Effector CD8-positive, alpha-beta T cell (primary cell): Measurements from ENCODE around the gene SPATA24.
"Not testable (repeated sequence)": the region's sequence is repeated elsewhere in the genome, so short reads cannot be mapped to it uniquely, and the experiment has no call there.

Experiments used
- DNase-seq: peaks from one replicate; lab custom pipeline; 2025; lab: John Stamatoyannopoulos, UW

The SPATA24 gene

DNA sequence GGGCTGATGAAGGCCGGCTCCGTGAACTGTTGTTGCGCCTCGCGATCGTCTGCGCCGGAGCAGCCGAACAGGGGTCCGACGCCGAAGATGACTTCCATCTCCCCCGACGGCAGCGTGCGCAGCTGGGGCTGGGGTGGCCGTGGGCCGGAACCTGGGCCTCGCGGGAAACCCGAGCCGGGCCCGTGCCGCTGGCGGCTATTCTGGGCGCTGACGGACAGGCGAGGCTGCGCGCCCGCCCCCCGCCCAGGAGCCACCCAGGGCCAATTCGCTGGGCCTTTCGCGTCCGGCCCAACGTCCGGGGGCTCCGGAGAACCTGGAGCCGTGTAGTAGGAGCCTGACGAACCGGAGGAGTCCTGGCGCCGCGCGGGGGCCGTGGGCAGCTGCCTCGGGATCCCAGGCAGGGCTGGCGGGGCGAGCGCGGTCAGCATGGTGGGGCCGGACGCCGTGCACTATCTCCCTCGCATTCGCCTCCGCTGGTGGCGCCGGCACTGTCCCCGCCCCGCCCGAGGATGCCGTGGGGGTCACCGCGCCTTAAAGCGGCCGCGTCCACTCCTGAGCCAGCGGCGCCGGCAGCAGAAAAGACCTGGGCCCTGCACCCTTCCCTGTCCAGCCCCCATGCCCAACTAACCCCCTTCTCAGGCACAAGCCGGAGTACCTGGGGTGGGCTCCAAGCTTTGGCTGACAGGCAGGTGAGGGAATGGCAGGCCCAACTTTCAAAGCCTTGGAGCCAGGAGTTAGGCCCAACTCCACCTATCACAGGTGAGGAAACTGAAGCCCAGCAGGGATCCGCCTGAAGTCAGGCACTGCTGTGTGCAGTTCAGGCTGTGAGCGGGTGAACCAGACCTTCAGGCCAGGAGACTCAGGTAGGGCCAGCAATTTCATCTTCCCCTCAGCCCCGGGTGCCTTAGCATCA lies 9.0 kb downstream of the SPATA24 start, which contains the start of gene PROB1:
Gene PROB1 (minus strand): TSS at position 451 of the 913 bp plus-strand sequence. CDS start 23 bp downstream, at position 428.
- no peak for DNase-seq

GRCh38 chr5:139394123-139394653 lies 9.7 kb downstream of the SPATA24 start:
- no peak for DNase-seq

GRCh38 chr5:139393497-139394122 lies 10.3 kb downstream of the SPATA24 start:
- no peak for DNase-seq

GRCh38 chr5:139392678-139393496 lies 11.0 kb downstream of the SPATA24 start:
- DNase-seq = peak; percentile 56

GRCh38 chr5:139392324-139392677 lies 11.6 kb downstream of the SPATA24 start:
- no peak for DNase-seq

DNA sequence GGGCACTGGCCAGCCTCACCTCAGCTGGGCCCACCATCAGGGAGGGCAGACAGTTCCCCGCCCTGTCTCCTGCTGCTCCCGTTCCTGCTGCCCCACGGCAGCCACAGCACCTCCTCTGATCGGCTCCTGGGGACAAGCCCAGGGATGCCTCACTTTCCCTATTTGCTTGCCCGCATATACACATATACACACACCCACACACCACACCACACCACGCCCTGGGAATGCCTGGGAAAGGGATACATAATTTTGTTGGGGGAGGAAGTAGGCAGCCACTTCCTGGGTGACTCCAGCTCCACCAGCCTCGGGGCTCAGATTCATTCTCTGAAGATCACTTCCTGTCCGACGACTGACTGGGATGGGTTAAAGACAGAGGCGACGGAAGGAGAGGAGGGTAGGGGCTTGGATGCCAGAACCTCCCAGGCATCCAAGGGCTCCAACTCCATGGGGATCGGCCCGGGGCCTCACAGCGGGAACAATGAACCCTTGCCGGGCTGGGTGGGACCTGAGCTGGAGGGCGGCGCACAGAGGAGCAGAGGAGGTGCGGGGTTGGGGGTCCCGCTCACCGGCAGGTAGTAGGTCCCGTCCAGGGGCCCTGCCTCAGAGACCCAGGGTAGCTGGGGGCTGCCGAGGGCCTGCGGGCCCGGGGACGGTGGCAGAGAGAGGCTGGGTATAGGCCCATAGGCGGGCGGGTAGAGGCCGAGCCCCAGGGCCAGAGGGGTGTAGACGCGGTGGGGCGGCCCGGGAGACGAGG lies 12.1 kb downstream of the SPATA24 start:
- no peak for DNase-seq

DNA sequence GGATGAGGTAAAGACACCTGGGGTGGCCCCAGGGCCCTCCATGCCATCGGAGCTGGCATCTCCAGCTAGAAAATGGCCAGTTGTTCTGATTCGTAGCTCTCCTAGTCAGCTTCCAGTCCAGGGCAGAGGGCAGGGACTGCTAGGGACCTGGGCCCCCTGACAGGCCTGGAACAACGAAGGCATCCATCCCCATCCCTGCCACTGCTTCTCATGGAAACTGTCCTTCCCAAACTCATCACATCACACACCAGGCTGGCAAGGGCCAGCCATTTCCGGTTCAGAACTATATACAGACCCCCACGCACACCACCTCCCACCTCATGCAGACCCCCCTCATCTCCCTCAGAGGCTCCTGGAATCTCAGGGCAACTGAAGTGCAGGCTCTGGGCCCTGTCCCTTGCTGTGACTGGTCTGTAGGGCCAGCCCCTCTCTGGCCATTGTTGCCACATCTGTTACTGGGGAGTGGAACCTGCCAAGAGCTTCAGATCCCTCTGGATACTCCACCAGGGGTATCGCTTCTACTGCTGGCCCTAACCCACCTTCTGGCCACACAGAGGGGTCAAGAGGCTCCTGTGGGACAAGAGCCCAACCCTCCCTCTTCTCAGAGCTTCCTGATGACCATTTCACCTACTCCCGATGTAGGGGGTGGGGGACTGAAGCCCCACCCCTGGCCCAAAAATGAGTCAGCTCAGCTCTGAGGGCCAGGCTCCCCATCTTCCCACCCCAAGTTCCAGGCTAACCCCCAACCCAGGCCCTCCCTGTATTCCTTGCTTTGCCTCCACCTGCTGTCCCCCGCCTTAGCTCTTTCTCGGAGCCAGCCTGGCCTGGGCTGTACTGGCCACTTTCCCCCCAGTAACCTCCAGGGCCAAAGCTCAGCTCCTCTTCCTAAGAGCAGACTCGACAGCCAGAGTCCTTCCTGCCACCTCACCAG lies 13.0 kb downstream of the SPATA24 start:
- DNase-seq = no peak

- DNase-seq = no peak
Observed at GRCh38 chr5:139389701-139390638, 13.9 kb downstream of the SPATA24 start, which contains the start of gene MZB1. MZB1 (minus strand) TSS chr5:139389913; CDS start chr5:139389856, 57 bp downstream.

DNA sequence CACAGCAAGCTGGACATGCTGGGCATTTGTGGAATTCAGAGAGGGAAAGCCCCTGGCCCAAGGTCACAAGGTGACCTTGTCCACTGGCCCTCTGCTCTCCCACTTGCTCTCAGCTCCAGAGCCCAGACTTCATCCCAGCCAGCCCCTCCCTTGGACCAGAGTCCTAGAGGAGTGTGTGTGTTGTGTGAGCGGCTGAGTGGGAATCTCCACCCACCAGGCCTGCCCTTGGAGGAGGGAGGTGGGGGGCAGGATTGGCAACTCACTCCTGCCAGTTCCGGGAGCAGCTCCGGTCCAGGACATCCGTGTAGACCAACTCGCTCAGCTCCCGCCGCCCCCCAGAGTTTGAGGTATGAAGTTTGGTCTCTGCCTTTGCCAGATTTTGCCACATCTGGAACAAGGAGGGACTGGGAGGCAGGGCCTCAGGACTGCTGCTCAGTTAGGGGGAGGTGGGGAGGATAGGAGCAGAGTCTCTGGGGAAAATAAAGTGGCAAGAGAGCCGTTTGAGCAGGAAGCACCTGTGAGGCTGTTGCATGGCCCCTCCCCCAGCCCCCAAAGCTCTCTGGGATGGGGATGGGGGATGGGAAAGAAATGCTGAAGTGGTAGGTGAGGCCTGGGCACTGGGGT lies 15.6 kb downstream of the SPATA24 start:
- no peak for DNase-seq

DNA sequence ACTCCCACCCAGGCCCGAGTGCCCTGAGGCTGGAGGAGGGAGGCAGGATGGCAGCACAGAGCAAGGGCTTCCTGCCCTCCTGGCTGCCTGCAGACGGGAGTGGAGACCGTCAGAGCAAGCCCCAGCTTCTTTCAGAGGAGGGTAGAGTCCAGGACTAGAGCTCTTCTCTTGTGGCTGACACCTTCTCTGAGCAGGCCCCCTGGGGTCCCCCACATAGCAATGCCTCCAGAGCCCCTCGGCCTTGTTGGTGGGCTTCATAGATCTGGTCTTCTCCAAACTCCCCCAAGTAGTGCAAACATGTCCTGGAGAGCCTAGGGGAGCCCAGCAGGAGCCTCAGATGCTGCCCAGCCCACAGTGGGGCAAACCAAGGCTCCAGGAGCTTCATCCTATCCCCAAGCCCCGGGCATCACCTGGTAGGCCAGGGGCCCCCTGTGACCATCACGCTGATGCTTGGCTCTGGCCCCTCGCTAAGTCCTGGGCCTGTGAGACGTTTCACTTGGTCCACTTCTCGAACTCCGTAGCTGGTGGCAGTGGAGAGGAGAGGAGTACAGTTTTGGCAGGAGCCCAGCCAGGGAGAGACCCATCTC lies 16.2 kb downstream of the SPATA24 start:
- no peak for DNase-seq

GRCh38 chr5:139386956-139387355 lies 16.9 kb downstream of the SPATA24 start:
- DNase-seq = not testable (repeated sequence)

- DNase-seq = no peak
Observed at GRCh38 chr5:139386050-139386438, 17.8 kb downstream of the SPATA24 start.

GRCh38 chr5:139385061-139386049 lies 18.5 kb downstream of the SPATA24 start:
- no peak for DNase-seq

GRCh38 chr5:139384591-139385051 lies 19.3 kb downstream of the SPATA24 start:
- DNase-seq = no peak

DNA sequence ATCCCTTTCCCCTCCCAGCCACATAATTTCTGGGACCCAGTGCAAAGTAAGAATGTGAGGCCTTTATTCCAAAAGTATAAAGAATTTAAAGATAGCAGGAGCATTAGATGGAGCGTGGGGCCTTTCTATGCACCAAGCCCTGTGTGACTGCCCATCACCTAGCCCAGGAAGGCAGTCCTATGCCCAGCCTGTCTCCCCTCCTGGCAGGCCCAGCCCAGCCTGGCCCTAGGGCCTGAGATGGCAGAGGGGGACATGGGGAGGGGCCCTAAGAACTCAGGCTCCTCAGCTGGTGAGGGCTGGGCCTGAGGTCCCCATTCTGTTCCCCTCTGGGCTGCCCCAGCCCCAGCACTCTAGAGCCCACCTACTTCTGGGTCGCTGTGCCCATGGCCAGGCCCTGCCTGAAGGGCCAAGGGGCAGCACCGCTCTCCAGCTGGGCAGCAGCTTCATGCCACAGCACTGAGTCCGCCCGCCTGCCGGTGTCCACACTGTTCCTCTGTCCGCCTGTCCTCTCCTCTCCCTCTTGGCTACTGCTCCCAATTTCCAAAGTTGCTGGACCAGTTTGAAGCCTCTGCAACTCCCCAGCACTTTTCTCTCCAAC lies 19.8 kb downstream of the SPATA24 start:
- DNase-seq = no peak

GRCh38 chr5:139383275-139383992 lies 20.5 kb downstream of the SPATA24 start, which contains the start of gene SLC23A1:
SLC23A1 (minus strand) TSS chr5:139383297; CDS start chr5:139383253, 44 bp downstream.
- DNase-seq = no peak
